Omental fat pad (tissue), 4 donors: Measurements from ENCODE around the gene SARNP. TPM values are rescaled to one million over a fixed set of nuclear protein-coding genes. Genes with fewer than 3 reads are reported as not detected.

ENCODE experiments used
- ATAC-seq: fragments of 150-250 bp; one replicate; pipeline ENCODE4 v1.9.1; 2016; ENCODE audit warnings: mild to moderate bottlenecking, moderate library complexity; ENCODE audit not compliant: low FRiP score
- DNase-seq: peaks from one replicate; pipeline ENCODE4 v3.0.0-alpha.2; 2019; ENCODE audit warnings: low spot score
- total RNA-seq, 4 donors: library from RNA; depleted of rRNA; stranded (reverse); fragments of >200 nt; gene quantifications; one replicate each; pipeline ENCODE4 v1.1.0, GENCODE V29; 2016
- TF ChIP-seq, protein P1 (sequence below), 3 donors: fragments of 450-650 bp; IDR thresholded peaks; one replicate each; pipeline ENCODE4 v1.5.1; 2016 to 2017; ENCODE audit warnings: antibody characterized with exemption in 3 of 3, mild to moderate bottlenecking in 3 of 3, moderate library complexity in 2 of 3

Gene SARNP
- total RNA-seq, 4 donors from 2014 or later, result 43.8 to 62.7 (median 52.5) TPM

DNA sequence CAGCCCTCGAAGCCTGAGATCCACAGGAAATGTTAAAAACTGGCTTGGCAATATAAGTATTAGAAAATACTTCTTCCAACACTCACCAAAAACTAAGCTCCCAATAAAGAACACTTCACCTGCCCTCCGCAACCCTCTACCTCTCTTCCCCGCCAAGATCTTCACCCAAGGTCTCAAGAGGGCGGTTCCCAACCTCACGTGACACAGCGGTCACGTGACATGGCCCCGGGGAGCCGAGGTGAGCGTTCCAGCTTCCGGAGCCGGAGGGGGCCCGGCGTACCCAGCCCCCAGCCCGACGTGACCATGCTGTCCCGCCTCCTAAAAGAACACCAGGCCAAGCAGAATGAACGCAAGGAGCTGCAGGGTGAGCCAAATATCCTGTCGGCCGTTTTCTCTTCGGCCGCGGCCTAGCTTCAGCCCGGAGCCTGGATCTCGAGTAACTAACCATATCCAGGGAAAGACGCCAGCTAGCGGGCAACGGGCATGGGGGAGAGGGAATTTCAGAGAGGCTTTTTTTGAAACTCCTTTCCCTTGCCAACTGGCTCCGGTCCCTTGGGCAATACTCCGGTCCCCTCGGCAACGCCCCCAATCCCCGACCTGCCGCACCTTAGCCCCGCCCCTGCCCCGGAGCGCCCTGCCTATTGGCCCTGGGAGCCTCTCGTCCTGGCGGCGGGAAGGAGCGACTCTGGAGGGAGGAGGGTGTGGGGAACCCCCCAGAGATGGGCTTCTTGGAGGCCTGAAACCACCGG, 101.5 kb downstream of the SARNP start, which contains the start of gene BLOC1S1:
Gene BLOC1S1, plus strand, starts transcription at position 214 of the 749 bp plus-strand sequence. Its CDS starts 6 bp downstream, at position 220.
- TF ChIP-seq, protein P1, sequence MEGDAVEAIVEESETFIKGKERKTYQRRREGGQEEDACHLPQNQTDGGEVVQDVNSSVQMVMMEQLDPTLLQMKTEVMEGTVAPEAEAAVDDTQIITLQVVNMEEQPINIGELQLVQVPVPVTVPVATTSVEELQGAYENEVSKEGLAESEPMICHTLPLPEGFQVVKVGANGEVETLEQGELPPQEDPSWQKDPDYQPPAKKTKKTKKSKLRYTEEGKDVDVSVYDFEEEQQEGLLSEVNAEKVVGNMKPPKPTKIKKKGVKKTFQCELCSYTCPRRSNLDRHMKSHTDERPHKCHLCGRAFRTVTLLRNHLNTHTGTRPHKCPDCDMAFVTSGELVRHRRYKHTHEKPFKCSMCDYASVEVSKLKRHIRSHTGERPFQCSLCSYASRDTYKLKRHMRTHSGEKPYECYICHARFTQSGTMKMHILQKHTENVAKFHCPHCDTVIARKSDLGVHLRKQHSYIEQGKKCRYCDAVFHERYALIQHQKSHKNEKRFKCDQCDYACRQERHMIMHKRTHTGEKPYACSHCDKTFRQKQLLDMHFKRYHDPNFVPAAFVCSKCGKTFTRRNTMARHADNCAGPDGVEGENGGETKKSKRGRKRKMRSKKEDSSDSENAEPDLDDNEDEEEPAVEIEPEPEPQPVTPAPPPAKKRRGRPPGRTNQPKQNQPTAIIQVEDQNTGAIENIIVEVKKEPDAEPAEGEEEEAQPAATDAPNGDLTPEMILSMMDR (IDR thresholded peaks at IDR 0.05), result no peak

DNA sequence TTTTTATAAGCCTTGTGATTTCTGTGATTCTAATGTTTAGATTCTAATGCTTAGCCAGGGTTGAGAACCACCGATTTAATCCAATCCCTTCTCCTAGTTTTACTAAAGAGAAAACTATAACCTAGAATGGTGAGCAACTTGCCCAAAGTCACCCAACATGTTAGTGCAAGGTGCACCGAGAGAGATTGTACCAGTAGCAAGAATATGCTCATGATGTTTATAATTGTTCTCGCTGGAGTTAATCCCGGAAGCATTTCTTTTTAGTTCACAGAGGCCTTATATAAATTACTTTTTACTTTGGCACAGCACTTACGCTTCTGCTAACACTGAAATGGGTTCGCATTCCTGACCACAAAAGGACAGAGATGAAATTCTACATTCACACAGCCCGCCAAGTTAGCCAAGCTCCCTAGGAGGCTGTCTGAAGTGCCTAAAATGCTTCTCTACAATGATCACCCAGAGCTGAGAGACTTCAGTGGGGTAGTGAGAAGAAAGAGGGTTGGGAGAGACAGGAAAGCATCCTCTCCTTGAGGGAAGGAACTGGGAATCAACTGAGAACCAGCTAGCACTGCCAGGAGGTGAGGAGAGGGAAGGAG, 102.3 kb downstream of the SARNP start:
- TF ChIP-seq, protein P1 (IDR thresholded peaks at IDR 0.05), result no peak
- no peak for ATAC-seq

More for the DNA sequence above, 101.5 kb downstream of the SARNP start, which contains the start of gene BLOC1S1:
- ATAC-seq (peak; percentile 70), DNase-seq (peak; percentile 91)

DNA sequence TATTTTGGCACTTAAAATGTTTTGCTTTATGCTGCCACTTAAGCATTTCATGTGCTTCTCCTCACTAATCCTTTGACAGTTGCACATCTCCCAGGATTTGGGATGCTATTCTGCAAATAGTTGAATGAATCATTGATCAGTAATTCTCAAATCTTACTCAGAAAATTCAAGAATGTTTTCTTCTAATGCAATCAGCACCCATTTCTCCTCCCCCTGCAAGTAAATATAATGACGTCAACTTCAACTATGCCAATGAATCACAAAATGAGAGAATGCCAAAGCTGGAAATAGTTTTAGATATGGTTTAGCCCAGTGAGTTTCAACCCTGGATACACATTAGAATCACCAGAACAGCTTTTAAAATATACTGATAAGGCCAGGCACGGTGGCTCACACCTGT, 103.8 kb downstream of the SARNP start:
- ATAC-seq (peak; percentile 6), DNase-seq (no peak)
- TF ChIP-seq, protein P1 (IDR thresholded peaks at IDR 0.05), result no peak

More for the DNA sequence above, 102.3 kb downstream of the SARNP start:
- DNase-seq, result no peak

DNA sequence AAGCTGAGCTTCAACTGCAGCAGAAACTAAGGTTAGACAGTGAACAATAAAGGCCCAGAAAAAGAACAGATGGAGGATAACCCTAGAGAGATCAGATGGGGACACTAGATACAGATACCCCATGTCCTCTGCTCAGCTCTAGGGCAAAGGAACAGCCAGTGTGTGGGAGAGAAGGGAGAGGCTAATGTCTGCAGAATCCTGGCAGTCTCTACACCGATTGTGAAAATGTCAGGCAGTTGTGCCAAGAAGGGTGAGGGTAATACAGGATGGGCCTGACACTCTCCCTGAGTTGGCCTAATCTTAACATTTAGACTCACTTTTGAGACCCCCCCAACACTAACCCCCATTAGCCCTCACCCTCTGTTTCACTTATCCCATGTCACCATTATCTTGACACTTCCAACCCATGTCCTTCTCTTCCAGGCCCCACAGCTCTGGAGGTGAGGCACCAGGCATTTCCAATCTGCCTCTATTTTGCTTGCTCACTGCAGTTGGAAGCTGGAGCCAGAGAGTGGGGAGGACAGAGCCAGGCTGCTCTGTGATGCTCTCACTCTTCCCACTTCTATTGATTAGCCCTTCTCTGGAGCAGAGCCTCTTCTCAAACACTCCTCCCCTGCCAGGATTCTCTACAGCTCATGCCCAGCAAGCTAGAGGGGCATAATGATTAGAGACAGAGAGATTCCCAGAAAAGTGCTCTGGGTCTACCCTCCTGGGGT, 104.7 kb downstream of the SARNP start:
- ATAC-seq, result no peak
- TF ChIP-seq, protein P1 (IDR thresholded peaks at IDR 0.05), result no peak
- DNase-seq, result no peak

DNA sequence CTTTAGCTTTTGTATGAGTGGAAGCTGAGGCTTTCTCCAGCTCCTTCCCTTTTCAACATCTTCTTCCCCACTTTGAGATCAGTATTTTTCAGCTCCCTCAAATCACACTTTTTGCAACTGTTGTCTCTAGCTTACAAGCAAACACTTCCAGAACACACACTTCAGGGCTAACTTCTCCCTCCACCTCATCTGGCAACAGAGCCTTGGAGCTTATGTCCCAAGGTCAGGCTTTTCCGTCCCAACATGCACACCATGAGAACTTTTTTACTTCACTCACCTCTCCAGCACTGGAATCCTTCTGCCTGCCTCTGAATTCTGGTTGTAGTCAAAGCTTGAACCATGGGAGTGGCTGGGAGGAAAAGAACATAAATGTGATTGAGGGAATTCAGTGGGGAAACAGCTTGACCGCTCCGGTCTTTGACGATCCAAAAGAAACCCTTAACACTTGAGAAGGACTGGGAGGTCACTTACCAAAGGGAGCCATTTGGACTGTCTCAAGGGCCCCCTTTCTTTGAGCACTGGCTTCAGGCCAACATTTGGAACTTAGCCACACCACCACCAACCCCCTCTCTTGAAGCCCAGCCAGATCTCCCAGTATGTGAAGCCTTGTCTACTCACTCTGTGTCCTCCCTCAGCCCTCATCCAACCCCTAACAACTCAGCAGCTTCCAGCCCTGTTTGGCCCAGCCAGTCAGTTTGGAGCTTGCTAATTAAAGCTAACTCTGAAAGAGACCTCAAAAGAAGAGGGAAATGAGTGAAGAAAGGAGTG, 105.6 kb downstream of the SARNP start:
- ATAC-seq, result no peak
- DNase-seq, result no peak
- TF ChIP-seq, protein P1 (IDR thresholded peaks at IDR 0.05), result no peak

DNA sequence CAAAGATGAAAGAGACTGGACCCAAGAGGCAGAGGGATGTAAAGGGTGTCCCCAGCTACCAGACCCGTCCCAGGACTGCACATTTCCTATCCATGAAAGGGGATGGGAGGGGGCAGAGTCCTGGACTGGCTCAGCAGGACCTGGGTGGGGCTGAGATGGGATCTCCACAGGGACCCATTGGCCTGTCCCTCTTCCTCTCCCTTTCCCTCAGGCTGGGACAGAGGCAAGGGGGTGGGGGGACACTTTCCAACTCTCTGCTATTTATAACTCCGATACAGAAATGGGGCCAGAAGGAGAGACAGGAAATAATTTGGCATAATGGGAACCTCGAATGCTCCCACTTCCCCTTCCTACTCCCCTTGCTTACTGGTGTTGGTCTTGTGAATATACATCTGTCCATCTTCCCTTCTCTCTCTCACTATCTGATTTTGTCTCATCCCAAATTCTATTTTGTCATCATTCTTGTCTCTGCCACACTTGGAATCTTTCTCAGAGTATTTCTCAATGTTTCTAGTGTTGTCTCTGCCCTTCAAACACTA, 108.8 kb downstream of the SARNP start:
- no peak for ATAC-seq
- DNase-seq, result no peak
- TF ChIP-seq, protein P1 (IDR thresholded peaks at IDR 0.05), result no peak
